Osteoblast (primary cell): ENCODE measurements around the gene CSF2RB. TPM values are rescaled to one million over a fixed set of nuclear protein-coding genes. Genes with fewer than 3 reads are reported as not detected.

Source experiments
- DNase-seq: peaks from one replicate; pipeline ENCODE4 v3.0.0; 2011; ENCODE audit warnings: low spot score, mixed read lengths; ENCODE audit not compliant: insufficient read length; ENCODE audit errors: missing footprints
- H2AFZ ChIP-seq: 2 replicates; pipeline ENCODE4 v1.6.0; 2011; ENCODE audit warnings: mild to moderate bottlenecking, low read length
- H3K27ac ChIP-seq: 2 replicates; pipeline ENCODE4 v1.5.1; 2011; ENCODE audit warnings: mild to moderate bottlenecking, low read depth, low read length, moderate library complexity
- H3K27me3 ChIP-seq: 2 replicates; pipeline ENCODE4 v1.6.0; 2012; ENCODE audit warnings: mild to moderate bottlenecking, control low read depth, inconsistent platforms, low read length, moderate library complexity; ENCODE audit not compliant: insufficient read depth
- H3K36me3 ChIP-seq: 2 replicates; pipeline ENCODE4 v1.5.1; 2011; ENCODE audit warnings: mild to moderate bottlenecking, low read length, control low read depth, moderate library complexity; ENCODE audit not compliant: insufficient read depth
- H3K4me1 ChIP-seq: 2 replicates; pipeline ENCODE4 v1.5.1; 2011; ENCODE audit warnings: mild to moderate bottlenecking, low read length, control low read depth, moderate library complexity; ENCODE audit not compliant: insufficient read depth
- H3K4me2 ChIP-seq: 2 replicates; pipeline ENCODE4 v1.6.0; 2011; ENCODE audit warnings: mild to moderate bottlenecking, low read length; ENCODE audit not compliant: insufficient read depth
- H3K4me3 ChIP-seq: fragments of 200-600 bp; sonication (generic); 3 replicates; pipeline ENCODE4 v1.5.1; 2012; ENCODE audit warnings: mild to moderate bottlenecking, low read length, inconsistent platforms; ENCODE audit not compliant: insufficient read depth
- H3K79me2 ChIP-seq: 2 replicates; pipeline ENCODE4 v1.6.0; 2012; ENCODE audit warnings: mild to moderate bottlenecking, low read length, control low read depth, inconsistent platforms; ENCODE audit not compliant: insufficient read depth
- H3K9me3 ChIP-seq: 2 replicates; pipeline ENCODE4 v1.5.1; 2011; ENCODE audit warnings: low read depth, low read length, control low read depth
- H4K20me1 ChIP-seq: 2 replicates; pipeline ENCODE4 v1.6.0; 2012; ENCODE audit warnings: mild to moderate bottlenecking, low read length, control low read depth; ENCODE audit not compliant: insufficient read depth
- total RNA-seq: library from RNA; depleted of rRNA; stranded (reverse); fragments of >200 nt; gene quantifications from 2 replicates; pipeline ENCODE4 v1.2.3, GENCODE V29; 2012
- TF ChIP-seq, protein P1 (sequence below): IDR thresholded peaks from 2 replicates; pipeline ENCODE4 v1.5.1; 2011; ENCODE audit warnings: mild to moderate bottlenecking, low read depth, low read length, moderate library complexity; ENCODE audit errors: extremely low read depth

Gene CSF2RB
- total RNA-seq, 1 donor = 1.1 TPM

- no peaks in the 10 kb centered on the region for H3K4me1 ChIP-seq
- no peak overlapping the region for H3K4me2 ChIP-seq
- no peaks in the 10 kb centered on the region for H3K79me2 ChIP-seq
- no peaks in the 10 kb centered on the region for H3K9me3 ChIP-seq
- TF ChIP-seq, protein P1, sequence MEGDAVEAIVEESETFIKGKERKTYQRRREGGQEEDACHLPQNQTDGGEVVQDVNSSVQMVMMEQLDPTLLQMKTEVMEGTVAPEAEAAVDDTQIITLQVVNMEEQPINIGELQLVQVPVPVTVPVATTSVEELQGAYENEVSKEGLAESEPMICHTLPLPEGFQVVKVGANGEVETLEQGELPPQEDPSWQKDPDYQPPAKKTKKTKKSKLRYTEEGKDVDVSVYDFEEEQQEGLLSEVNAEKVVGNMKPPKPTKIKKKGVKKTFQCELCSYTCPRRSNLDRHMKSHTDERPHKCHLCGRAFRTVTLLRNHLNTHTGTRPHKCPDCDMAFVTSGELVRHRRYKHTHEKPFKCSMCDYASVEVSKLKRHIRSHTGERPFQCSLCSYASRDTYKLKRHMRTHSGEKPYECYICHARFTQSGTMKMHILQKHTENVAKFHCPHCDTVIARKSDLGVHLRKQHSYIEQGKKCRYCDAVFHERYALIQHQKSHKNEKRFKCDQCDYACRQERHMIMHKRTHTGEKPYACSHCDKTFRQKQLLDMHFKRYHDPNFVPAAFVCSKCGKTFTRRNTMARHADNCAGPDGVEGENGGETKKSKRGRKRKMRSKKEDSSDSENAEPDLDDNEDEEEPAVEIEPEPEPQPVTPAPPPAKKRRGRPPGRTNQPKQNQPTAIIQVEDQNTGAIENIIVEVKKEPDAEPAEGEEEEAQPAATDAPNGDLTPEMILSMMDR = no peak
- no peak overlapping the region for H2AFZ ChIP-seq
- H3K36me3 ChIP-seq = no peaks in the 10 kb centered on the region
- H3K27ac ChIP-seq = no peak overlapping the region
- H4K20me1 ChIP-seq = no peaks in the 10 kb centered on the region
- no peak overlapping the region for H3K4me3 ChIP-seq
- DNase-seq = no peak
- peaks cover 22% of the 10 kb centered on the region for H3K27me3 ChIP-seq
Observed at GRCh38 chr22:36963302-36963701, 49.9 kb downstream of the CSF2RB start.

GRCh38 chr22:36964106-36964505 is 50.7 kb downstream of the CSF2RB start:
- H2AFZ ChIP-seq = no peak overlapping the region
- no peak overlapping the region for H3K27ac ChIP-seq
- no peaks in the 10 kb centered on the region for H3K4me1 ChIP-seq
- H3K27me3 ChIP-seq = peaks cover 27% of the 10 kb centered on the region
- H3K4me3 ChIP-seq = no peak overlapping the region
- H3K4me2 ChIP-seq = no peak overlapping the region
- no peaks in the 10 kb centered on the region for H3K79me2 ChIP-seq
- H3K9me3 ChIP-seq = no peaks in the 10 kb centered on the region
- no peak for DNase-seq
- no peaks in the 10 kb centered on the region for H3K36me3 ChIP-seq
- no peaks in the 10 kb centered on the region for H4K20me1 ChIP-seq
- TF ChIP-seq, protein P1 = no peak

GRCh38 chr22:36965696-36966095 is 52.3 kb downstream of the CSF2RB start:
- H3K79me2 ChIP-seq = no peaks in the 10 kb centered on the region
- no peaks in the 10 kb centered on the region for H3K36me3 ChIP-seq
- H3K4me3 ChIP-seq = no peak overlapping the region
- H3K9me3 ChIP-seq = no peaks in the 10 kb centered on the region
- DNase-seq = no peak
- H2AFZ ChIP-seq = no peak overlapping the region
- no peaks in the 10 kb centered on the region for H4K20me1 ChIP-seq
- H3K27me3 ChIP-seq = peaks cover 26% of the 10 kb centered on the region
- H3K4me2 ChIP-seq = no peak overlapping the region
- no peak overlapping the region for H3K27ac ChIP-seq
- H3K4me1 ChIP-seq = no peaks in the 10 kb centered on the region
- TF ChIP-seq, protein P1 = no peak

DNA sequence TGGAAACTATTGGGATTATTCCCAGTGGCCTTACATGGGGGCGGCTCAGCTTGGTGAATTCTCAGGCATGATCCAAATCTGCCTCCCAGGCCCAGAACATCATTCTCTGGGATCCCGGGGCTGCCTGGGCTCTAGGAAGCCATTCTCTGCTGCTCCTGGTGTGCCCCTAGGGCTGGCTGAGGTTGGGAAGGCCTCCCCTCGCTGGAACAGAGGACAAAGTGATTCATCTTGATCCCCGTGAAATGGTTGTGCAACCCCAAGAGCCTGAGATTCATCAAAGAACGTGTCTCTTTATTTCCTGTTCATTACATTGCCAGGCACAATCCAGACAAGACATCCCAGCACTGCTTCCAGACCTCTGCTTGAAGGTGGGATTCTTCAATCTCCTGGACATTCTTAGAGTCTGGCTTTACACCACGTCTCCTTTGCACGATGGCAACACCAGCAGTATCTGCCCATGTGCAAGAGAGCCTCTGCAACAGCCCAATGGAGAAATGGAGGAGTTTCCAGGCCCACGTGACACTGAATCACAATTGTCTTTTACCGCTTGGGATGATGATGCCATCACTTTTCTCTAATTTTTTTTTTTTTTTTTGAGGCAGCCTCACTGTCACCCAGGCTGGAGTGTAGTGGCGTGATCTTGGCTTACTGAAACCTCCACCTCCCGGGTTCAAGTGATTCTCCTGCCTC is 53.6 kb downstream of the CSF2RB start:
- no peaks in the 10 kb centered on the region for H4K20me1 ChIP-seq
- H3K27me3 ChIP-seq = peaks cover 26% of the 10 kb centered on the region
- H3K4me1 ChIP-seq = no peaks in the 10 kb centered on the region
- H3K36me3 ChIP-seq = no peaks in the 10 kb centered on the region
- DNase-seq = no peak
- H3K4me2 ChIP-seq = no peak overlapping the region
- H2AFZ ChIP-seq = peak overlapping the region; percentile 49
- no peak overlapping the region for H3K4me3 ChIP-seq
- no peaks in the 10 kb centered on the region for H3K9me3 ChIP-seq
- no peak overlapping the region for H3K27ac ChIP-seq
- TF ChIP-seq, protein P1 = no peak
- H3K79me2 ChIP-seq = no peaks in the 10 kb centered on the region
